Fibroblast of pulmonary artery (primary cell): ENCODE data around the gene FNIP2.

Experiments
- DNase-seq: peaks from one replicate; pipeline ENCODE4 v3.0.0-alpha.2; 2010; ENCODE audit warnings: low read depth
- H3K4me3 ChIP-seq: replicated peaks from 2 replicates; pipeline ENCODE4 v1.5.1; 2011; ENCODE audit warnings: low read depth, mild to moderate bottlenecking, control low read depth, low read length, moderate library complexity
- TF ChIP-seq, protein P1 (sequence below): IDR thresholded peaks from 2 replicates; pipeline ENCODE4 v1.5.1; 2011; ENCODE audit warnings: mild to moderate bottlenecking, control low read depth, low read length, inconsistent platforms; ENCODE audit errors: missing control alignments

FNIP2 gene

DNA sequence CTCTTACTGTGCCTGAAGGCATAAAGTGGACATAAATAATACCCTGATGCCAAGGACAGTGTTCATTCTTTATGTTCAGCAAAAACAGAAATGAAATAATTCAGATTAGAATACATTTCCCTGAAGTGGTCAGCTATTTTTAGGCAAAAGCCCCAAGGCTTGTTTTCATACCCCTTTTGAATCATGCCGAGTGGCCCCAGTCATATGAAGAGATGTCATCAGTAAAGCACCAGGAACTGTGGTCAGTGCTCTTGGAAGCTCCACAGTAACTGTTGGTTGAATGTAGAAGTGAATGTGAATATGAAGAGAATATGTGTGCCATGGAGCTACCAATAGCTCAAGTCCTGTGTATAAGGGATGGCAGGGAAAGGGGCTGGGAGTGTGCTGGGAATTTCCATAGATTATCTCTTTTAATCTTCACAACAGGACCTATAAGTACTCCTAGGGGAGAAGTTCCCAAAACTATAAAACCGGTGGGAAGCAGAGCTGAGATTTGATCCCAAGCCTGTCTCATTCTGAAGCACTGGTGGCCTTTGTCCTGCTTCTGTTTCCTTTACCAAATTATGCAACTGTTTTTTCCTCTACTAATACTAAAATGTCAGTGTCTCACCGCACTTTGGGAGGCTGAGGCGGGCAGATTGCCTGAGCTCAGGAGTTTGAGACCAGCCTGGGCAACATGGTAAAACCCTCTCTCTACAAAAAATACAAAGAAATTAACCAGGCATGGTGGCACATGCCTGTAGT lies 52.6 kb downstream of the FNIP2 start:
- H3K4me3 ChIP-seq, result no peak overlapping the region
- DNase-seq, result no peak
- TF ChIP-seq, protein P1, sequence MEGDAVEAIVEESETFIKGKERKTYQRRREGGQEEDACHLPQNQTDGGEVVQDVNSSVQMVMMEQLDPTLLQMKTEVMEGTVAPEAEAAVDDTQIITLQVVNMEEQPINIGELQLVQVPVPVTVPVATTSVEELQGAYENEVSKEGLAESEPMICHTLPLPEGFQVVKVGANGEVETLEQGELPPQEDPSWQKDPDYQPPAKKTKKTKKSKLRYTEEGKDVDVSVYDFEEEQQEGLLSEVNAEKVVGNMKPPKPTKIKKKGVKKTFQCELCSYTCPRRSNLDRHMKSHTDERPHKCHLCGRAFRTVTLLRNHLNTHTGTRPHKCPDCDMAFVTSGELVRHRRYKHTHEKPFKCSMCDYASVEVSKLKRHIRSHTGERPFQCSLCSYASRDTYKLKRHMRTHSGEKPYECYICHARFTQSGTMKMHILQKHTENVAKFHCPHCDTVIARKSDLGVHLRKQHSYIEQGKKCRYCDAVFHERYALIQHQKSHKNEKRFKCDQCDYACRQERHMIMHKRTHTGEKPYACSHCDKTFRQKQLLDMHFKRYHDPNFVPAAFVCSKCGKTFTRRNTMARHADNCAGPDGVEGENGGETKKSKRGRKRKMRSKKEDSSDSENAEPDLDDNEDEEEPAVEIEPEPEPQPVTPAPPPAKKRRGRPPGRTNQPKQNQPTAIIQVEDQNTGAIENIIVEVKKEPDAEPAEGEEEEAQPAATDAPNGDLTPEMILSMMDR, result no peak

DNA sequence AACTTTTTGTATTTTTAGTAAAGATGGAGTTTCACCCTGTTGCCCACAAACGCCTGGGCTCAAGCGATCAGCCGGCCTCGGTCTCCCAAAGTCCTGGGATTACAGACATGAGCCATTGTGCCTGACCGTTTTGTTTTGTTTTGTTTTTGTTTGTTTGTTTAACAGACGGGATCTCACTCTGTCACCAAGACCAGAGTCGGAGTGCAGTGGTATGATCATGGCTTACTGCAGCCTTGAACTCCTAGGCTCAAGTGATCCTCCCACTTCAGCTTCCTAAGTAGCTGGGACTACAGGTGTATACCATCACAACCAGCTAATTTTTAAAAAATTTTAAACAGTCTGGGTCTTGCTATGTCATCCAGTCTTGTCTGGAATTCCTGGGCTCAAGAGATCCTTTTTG lies 53.5 kb downstream of the FNIP2 start:
- TF ChIP-seq, protein P1, result no peak
- no peak for DNase-seq
- no peak overlapping the region for H3K4me3 ChIP-seq

DNA sequence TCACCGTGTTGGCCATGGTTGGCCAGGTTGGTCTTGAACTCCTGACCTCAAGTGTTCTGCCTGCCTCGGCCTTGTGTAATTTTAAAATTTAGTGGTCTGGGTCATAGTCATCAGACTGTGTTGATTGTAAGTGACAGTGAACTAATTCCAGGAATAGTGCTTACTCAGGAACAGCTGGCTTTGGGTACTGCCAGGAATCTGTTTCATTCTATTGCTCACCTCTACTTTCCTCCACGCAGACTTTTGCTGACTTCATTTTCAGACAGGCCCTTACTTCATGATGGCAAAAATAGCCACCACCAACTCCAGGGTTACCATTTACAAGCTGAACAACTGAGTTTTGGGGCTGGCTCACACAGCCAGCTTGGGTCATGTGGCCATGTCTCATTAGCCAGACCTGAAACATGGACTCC lies 54.6 kb downstream of the FNIP2 start:
- H3K4me3 ChIP-seq, result no peak overlapping the region
- TF ChIP-seq, protein P1, result no peak
- peak; percentile 54 for DNase-seq

DNA sequence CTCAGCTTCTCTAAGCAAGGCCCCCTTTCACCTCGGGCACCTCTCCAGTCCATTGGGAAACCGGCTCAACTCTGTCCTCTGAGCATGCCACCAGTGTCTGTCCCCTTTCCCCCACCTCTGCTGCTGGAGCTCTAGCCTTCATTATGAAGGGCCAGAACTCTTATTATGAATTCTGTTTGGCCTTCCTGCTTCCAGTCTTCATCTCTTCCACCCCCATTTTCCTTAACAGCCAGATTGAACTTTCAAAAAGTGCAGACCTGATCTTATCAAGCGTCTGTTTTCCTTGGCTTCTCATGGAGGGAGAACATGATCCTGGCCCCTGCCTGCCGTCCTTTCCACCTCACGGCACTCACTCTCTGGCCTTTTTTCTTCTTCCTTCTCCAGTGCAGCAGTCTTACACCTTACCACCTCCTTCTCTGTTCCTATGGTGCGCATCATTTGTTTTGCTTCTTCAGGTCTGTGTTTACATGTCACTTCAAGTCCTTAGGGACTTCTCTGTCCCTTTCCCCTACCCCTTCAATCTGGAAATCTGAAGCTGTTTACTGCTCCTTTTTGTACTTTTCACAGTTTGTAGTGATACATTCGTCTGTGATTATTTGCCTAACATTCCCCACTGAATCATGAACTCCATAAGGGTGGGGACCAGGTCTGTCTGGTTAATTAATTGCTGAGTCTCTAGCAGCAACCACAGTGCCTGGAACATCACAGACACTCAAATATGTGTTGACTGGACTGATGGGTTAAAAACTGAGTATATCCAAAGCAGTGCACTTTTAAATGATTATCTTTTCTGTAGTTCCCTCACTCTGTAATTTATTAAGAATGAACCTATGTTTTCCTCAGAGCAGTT lies 55.8 kb downstream of the FNIP2 start:
- TF ChIP-seq, protein P1, result no peak
- H3K4me3 ChIP-seq, result no peak overlapping the region
- peak; percentile 44 for DNase-seq

DNA sequence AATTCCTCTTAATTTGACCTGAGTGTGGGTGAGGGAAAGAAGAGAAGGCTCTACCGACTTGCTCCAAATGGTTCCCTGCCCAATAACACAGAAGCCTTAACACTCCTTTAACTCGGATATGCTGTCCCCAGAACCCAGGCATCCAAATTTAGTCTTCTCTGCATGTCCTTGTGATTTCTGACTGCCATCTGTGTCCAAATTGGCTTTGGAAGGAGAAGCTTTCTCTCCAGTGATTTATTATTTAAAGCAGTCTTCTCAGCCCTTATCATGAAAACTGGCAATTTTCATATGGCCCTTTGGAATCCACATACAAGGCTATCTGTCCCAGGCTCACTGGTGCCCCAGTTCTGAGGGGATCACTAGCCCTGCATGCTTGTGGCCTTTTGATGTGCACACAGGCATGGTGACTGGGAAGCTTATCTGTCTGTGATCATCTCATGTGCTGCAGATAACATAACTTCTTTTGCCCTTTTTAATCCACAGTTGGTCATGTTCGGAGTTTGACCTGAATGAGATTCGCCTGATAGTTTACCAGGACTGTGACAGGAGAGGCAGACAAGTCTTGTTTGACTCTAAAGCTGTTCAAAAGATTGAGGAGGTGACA lies 56.7 kb downstream of the FNIP2 start:
- no peak overlapping the region for H3K4me3 ChIP-seq
- DNase-seq, result no peak
- TF ChIP-seq, protein P1, result no peak

DNA sequence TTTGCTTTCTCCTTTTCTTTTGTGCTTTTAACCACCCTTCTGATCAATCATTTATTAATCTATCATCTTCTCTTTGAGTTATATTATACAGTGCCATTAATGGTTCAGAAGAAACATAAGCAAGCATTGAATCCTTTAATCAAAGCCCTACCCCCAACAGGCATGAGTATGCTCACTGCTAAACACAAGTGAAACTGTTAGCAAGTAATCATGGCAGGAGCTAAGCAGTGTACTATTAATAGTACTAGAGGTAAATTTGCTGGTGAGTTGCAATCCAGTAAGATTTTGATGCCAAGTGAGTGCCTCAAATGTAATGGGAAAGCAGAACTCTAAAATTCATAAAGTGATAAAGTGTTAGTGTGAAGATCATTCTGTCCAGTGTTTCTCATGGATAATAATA lies 57.2 kb downstream of the FNIP2 start:
- no peak for DNase-seq
- TF ChIP-seq, protein P1, result no peak
- H3K4me3 ChIP-seq, result no peak overlapping the region
